ENCODE data around the gene MAML2.

- TF ChIP-seq POLR2A (IDR thresholded peaks at IDR 0.05) (no peak), EP300 (IDR thresholded peaks at IDR 0.05; ENCODE audit: low read depth) (no peak), CTCF (IDR thresholded peaks at IDR 0.05) (no peak)
Measured at GRCh38 chr11:96230686-96231085, 112.3 kb downstream of the MAML2 start.
